ENCODE results near the gene SDK1.

Gene SDK1

DNA sequence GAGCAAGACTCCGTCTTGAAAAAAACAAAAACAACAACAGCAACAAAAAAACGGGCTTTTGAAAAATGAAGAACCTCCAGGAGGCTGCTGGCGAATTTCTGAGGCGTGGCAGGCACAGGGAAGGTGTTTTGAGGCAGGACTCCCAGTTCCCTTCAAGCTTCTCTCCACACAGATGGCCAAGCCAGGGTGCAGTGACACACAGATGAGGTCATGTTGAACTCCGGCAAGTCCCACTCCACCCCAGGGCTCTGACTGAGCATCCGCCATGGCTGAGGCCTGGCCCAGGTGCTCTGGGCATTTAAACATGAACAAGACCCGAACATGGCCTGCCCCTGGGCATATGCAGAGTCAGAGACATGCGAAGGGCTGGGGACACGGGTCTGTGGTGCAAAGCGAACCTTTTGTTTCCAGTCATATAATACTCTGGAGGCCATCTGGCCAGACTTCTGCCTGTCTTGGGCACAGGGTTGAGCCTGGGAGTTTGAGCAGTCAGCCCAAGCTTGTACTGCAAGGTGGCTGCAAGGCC is 866.4 kb downstream of the SDK1 start:
- DNase-seq (ENCODE audit: low read depth): no peak
- H3K4me3 ChIP-seq (ENCODE audit: low read depth, low read length): no peak overlapping the region
- TF ChIP-seq, protein P1, sequence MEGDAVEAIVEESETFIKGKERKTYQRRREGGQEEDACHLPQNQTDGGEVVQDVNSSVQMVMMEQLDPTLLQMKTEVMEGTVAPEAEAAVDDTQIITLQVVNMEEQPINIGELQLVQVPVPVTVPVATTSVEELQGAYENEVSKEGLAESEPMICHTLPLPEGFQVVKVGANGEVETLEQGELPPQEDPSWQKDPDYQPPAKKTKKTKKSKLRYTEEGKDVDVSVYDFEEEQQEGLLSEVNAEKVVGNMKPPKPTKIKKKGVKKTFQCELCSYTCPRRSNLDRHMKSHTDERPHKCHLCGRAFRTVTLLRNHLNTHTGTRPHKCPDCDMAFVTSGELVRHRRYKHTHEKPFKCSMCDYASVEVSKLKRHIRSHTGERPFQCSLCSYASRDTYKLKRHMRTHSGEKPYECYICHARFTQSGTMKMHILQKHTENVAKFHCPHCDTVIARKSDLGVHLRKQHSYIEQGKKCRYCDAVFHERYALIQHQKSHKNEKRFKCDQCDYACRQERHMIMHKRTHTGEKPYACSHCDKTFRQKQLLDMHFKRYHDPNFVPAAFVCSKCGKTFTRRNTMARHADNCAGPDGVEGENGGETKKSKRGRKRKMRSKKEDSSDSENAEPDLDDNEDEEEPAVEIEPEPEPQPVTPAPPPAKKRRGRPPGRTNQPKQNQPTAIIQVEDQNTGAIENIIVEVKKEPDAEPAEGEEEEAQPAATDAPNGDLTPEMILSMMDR (IDR thresholded peaks at IDR 0.05; ENCODE audit: insufficient read depth, low read depth, low read length, missing control alignments): no peak

DNA sequence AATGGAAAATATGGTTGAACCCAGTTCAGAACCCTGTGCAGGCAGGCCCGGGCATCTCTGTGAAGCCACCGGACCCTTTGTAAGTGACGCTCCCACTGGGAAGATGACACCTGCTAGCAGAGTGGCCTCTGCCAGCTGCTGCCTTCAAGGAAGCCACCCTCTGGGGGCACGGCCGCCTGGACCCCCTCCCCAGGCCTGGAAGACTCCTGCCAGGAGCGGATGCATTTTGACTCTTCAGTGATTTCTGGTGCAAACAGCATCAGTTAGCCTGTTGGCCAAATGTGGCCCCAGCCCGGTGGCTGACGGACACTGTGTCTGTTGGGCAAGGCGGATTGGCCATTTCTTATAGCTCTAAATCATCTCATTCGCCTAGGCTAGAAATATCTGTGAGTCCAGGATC is 867.0 kb downstream of the SDK1 start:
- no peak for DNase-seq (ENCODE audit: low read depth)
- no peak overlapping the region for H3K4me3 ChIP-seq (ENCODE audit: low read depth, low read length)
- TF ChIP-seq, protein P1 (IDR thresholded peaks at IDR 0.05; ENCODE audit: insufficient read depth, low read depth, low read length, missing control alignments): no peak

DNA sequence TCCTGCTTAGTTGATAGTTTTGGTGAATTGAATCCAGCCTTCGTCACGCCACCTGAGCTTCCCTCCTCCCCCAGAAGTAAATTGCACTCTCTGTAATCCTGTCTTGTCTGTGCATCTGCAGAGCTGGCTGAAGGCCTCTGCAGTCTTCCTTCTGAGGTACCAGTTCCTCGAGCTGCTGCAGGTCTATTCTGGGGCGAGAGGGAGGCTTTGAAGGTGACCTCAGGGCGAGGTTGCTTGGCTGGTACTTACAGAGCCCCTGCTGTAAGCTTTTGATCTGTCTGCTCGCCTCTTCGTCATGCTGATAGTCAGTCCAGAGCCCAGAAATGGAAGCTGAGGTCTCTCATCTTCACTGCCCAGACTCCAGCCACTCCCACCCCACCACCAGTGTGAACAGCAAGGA is 867.5 kb downstream of the SDK1 start:
- no peak for DNase-seq (ENCODE audit: low read depth)
- TF ChIP-seq, protein P1 (IDR thresholded peaks at IDR 0.05; ENCODE audit: insufficient read depth, low read depth, low read length, missing control alignments): no peak
- H3K4me3 ChIP-seq (ENCODE audit: low read depth, low read length): no peak overlapping the region

DNA sequence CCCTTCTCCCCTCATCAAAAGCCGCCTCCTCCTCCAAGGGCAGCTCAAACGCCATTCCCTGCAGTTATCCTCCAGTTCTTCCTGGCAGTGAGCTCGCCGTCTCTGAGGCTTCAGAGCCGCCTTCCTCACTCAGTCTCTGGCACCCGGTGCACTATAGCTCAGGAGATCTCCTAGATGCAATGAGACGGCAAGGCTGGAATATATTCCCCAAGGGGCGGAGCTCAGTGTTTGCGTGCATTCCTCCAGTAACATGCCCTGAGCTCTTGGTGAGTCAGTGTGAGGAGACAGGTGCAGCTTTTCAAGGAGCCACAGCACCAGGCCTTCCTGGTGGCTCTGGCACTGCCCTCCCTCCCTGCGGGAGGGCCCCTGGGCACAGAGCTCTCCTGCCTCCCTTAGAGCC is 868.4 kb downstream of the SDK1 start:
- TF ChIP-seq, protein P1 (IDR thresholded peaks at IDR 0.05; ENCODE audit: insufficient read depth, low read depth, low read length, missing control alignments): no peak
- no peak overlapping the region for H3K4me3 ChIP-seq (ENCODE audit: low read depth, low read length)
- no peak for DNase-seq (ENCODE audit: low read depth)

DNA sequence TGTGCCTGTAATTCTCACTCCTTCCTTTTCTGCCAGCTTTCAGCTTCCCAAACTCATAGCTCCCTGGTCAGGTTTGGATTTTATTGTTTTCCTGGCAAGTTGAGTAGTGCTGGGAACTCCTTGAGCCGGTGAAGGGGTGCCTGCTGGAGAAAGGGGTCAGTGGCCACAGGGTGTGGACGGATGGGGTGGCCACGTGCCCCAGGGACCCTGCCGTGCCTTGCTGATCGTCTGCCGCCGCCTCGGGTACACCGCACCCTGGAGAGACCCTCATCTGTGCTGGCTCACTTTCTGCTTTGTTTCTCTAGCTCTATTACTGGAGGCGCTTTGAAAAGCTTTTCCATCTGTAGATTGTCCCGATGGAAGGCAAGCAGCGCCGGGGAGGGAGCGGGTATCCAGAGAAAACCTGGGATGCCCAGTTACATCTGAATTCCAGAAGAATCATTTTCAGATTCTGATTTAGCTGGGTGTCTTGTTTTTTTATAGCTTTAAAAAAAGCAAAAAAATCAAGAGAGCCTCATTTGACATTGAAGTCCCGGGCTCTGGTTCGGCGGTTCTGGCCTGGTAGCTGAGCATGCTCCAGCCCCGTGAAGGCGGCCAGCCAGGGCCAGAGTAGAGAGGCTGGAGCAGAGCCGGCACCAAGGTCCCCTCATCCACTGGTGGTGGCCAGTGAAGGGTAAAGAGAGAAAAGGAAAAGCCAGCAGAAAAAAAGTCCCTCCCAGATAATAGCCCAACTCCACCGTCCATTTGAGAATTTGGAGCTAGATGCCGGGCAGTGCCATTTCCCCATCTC is 870.1 kb downstream of the SDK1 start:
- TF ChIP-seq, protein P1 (IDR thresholded peaks at IDR 0.05; ENCODE audit: insufficient read depth, low read depth, low read length, missing control alignments): no peak

DNA sequence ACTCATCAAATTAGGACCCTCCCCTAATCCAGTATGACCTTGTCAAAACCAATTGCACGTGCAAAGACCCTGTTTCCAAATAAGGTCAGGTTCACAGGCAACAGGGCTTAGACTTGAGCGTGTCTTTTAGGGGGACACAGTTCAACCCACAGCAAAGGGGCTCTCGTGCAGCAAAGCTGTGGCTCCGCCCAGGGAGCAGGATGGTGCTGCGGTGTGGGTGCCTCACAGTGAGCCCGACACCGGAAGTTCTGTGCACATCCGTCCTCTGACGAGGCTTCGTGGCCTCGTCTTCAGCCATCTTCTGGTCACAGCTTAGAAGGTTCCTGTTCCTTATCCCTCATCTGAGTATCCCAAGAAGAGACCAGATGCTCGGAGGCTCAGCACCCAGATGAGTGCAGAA is 871.8 kb downstream of the SDK1 start:
- TF ChIP-seq, protein P1 (IDR thresholded peaks at IDR 0.05; ENCODE audit: insufficient read depth, low read depth, low read length, missing control alignments): no peak
- H3K4me3 ChIP-seq (ENCODE audit: low read depth, low read length): no peak overlapping the region
- DNase-seq (ENCODE audit: low read depth): no peak

More for the DNA sequence above, 870.1 kb downstream of the SDK1 start:
- DNase-seq (ENCODE audit: low read depth): no peak
- H3K4me3 ChIP-seq (ENCODE audit: low read depth, low read length): no peak overlapping the region
